PC-9 (cell line): Measurements from ENCODE around the gene KRT3. TPM values are rescaled to one million over a fixed set of nuclear protein-coding genes. Genes with fewer than 3 reads are reported as not detected.

Source experiments
- BruUV-seq: library from RNA; stranded (reverse); fragments of 400-500 nt; replicated peaks from 2 replicates; lab custom pipeline; 2021; lab: Mats Ljungman, UMichigan
- CTCF ChIA-PET: fragments of 300-600 bp; sonication (Branson Sonifier 250); formaldehyde crosslinking; loops from one replicate; lab custom pipeline; 2022; ENCODE audit warnings: antibody characterized with exemption; lab: Charles Lee
- POLR2A ChIA-PET: fragments of 300-600 bp; sonication (Branson Sonifier 250); formaldehyde crosslinking; loops from one replicate; lab custom pipeline; 2022; ENCODE audit warnings: antibody characterized with exemption; ENCODE audit not compliant: unreplicated experiment; lab: Charles Lee
- DNase-seq, 2 experiments: peaks; one replicate each; pipeline versions ENCODE4 v3.0.0 to v3.0.0-alpha.2; 2015 to 2022; ENCODE audit warnings: mixed read lengths in 1 of 2
- H2AFZ ChIP-seq: fragments of 200-600 bp; sonication (generic); 2 replicates; pipeline ENCODE4 v1.8.1; 2017; ENCODE audit warnings: antibody characterized with exemption
- H3F3A ChIP-seq: fragments of 200-600 bp; sonication (generic); 2 replicates; pipeline ENCODE4 v1.8.1; 2017; ENCODE audit warnings: antibody characterized with exemption, mild to moderate bottlenecking, low read depth; ENCODE audit not compliant: insufficient read depth
- H3K27ac ChIP-seq: fragments of 200-600 bp; sonication (generic); 2 replicates; pipeline ENCODE4 v1.6.1; 2016; ENCODE audit warnings: mixed run types
- H3K27me3 ChIP-seq: fragments of 200-600 bp; sonication (generic); 2 replicates; pipeline ENCODE4 v1.6.1; 2016; ENCODE audit warnings: low read depth, mixed run types; ENCODE audit not compliant: insufficient read depth
- H3K36me3 ChIP-seq: fragments of 200-600 bp; sonication (generic); 2 replicates; pipeline ENCODE4 v1.6.1; 2016; ENCODE audit warnings: low read depth, mixed run types
- H3K4me1 ChIP-seq: fragments of 200-600 bp; sonication (generic); replicated peaks from 2 replicates; pipeline ENCODE4 v1.6.1; 2016; ENCODE audit warnings: mixed run types; ENCODE audit not compliant: insufficient read depth
- H3K4me2 ChIP-seq: fragments of 200-600 bp; sonication (generic); 2 replicates; pipeline ENCODE4 v1.6.1; 2017; ENCODE audit warnings: mixed run types
- H3K4me3 ChIP-seq: fragments of 200-600 bp; sonication (generic); 2 replicates; pipeline ENCODE4 v1.6.1; 2016; ENCODE audit warnings: mixed run types
- H3K79me2 ChIP-seq: fragments of 200-600 bp; sonication (generic); 2 replicates; pipeline ENCODE4 v1.6.1; 2017; ENCODE audit warnings: low read depth, mixed run types
- H3K9me2 ChIP-seq: fragments of 200-600 bp; sonication (generic); 2 replicates; pipeline ENCODE4 v1.8.1; 2017; ENCODE audit warnings: mild to moderate bottlenecking; ENCODE audit not compliant: insufficient read depth
- H3K9me3 ChIP-seq: fragments of 200-600 bp; sonication (generic); 2 replicates; pipeline ENCODE4 v1.8.1; 2016; ENCODE audit warnings: low read depth; ENCODE audit not compliant: insufficient read depth
- H4K20me1 ChIP-seq: fragments of 200-600 bp; sonication (generic); 2 replicates; pipeline ENCODE4 v1.8.1; 2017; ENCODE audit not compliant: insufficient read depth
- CTCF ChIP-seq: fragments of 200-600 bp; sonication (generic); conservative IDR thresholded peaks from 2 replicates; pipeline ENCODE4 v1.6.1; 2017; ENCODE audit warnings: mixed run types, antibody characterized with exemption, mild to moderate bottlenecking, moderate library complexity
- EZH2 ChIP-seq: fragments of 200-600 bp; sonication (generic); IDR thresholded peaks from 2 replicates; pipeline ENCODE4 v1.8.0; 2017; ENCODE audit warnings: antibody characterized with exemption, low read depth
- intact Hi-C: fragments of 100-400 bp; cut with micrococcal nuclease; formaldehyde crosslinking; loops from one replicate; pipeline ENCODE4 v1.10.0; 2022; ENCODE audit not compliant: unreplicated experiment
- total RNA-seq: library from RNA; stranded (reverse); gene quantifications from 2 replicates; pipeline ENCODE4 v1.2.3, GENCODE V29; 2021

The KRT3 gene
- total RNA-seq, 1 experiment from 2014 or later, result 0.24 TPM

- Histone ChIP-seq H3K9me3 (no peaks in the 10 kb centered on the region), H3K79me2 (no peaks in the 10 kb centered on the region), H3K4me3 (no peak overlapping the region), H3F3A (no peaks in the 10 kb centered on the region), H4K20me1 (no peaks in the 10 kb centered on the region), H2AFZ (no peak overlapping the region), H3K27me3 (no peaks in the 10 kb centered on the region), H3K9me2 (no peaks in the 10 kb centered on the region), H3K27ac (no peak overlapping the region), H3K4me2 (no peak overlapping the region), H3K4me1 (peaks cover 8% of the 10 kb centered on the region), H3K36me3 (no peaks in the 10 kb centered on the region)
- DNase-seq, result no peak
- ChIA-PET POLR2A (no interaction called here), CTCF (no interaction called here)
- no TSS peak for BruUV-seq
- intact Hi-C loops, result no loop called here
- TF ChIP-seq EZH2 (no peak), CTCF (no peak)
These were observed 16.8 kb upstream of the KRT3 start for GRCh38 chr12:52812749-52813148.

- no peak overlapping the region for H2AFZ ChIP-seq
- DNase-seq, result no peak
- intact Hi-C loops, result no loop called here
- H3K79me2 ChIP-seq, result no peaks in the 10 kb centered on the region
- no peak for TF ChIP-seq EZH2
- no peak for TF ChIP-seq CTCF
- BruUV-seq, result no TSS peak
- no peaks in the 10 kb centered on the region for H3K36me3 ChIP-seq
- ChIA-PET POLR2A (interaction anchor here (0.6 kb wide), 1 partner anchor 626 kb away, joined by 4 read pairs; no protein-coding TSS in a partner anchor), CTCF (no interaction called here)
- H3K9me3 ChIP-seq, result no peaks in the 10 kb centered on the region
- H3K27me3 ChIP-seq, result no peaks in the 10 kb centered on the region
- no peaks in the 10 kb centered on the region for H3K9me2 ChIP-seq
- H4K20me1 ChIP-seq, result no peaks in the 10 kb centered on the region
- no peak overlapping the region for H3K4me3 ChIP-seq
- no peak overlapping the region for H3K27ac ChIP-seq
- H3F3A ChIP-seq, result no peaks in the 10 kb centered on the region
- no peak overlapping the region for H3K4me2 ChIP-seq
- peaks cover 8% of the 10 kb centered on the region for H3K4me1 ChIP-seq
These were observed 16.1 kb upstream of the KRT3 start for GRCh38 chr12:52812073-52812400.

GRCh38 chr12:52811191-52812072, 15.5 kb upstream of the KRT3 start:
- Histone ChIP-seq H3K27ac (no peak overlapping the region), H3K4me1 (peaks cover 8% of the 10 kb centered on the region), H3K79me2 (no peaks in the 10 kb centered on the region), H3K9me2 (no peaks in the 10 kb centered on the region), H4K20me1 (no peaks in the 10 kb centered on the region), H3K27me3 (no peaks in the 10 kb centered on the region), H3K36me3 (no peaks in the 10 kb centered on the region), H3K4me3 (no peak overlapping the region), H3K9me3 (no peaks in the 10 kb centered on the region), H2AFZ (no peak overlapping the region), H3K4me2 (no peak overlapping the region), H3F3A (no peaks in the 10 kb centered on the region)
- DNase-seq, result no peak
- CTCF ChIA-PET, result no interaction called here
- intact Hi-C loops, result no loop called here
- TF ChIP-seq CTCF, result no peak
- TF ChIP-seq EZH2, result no peak
- POLR2A ChIA-PET, result no interaction called here
- no TSS peak for BruUV-seq
